ENCODE results near the gene EPHA6. TPM values are rescaled to one million over a fixed set of nuclear protein-coding genes. Genes with fewer than 3 reads are reported as not detected.

The EPHA6 gene
- total RNA-seq, 1 donor, result not detected

GRCh38 chr3:97347780-97348179 is 533.4 kb downstream of the EPHA6 start:
- DNase-seq (ENCODE audit: low read depth), result no peak
- no peak overlapping the region for H3K4me3 ChIP-seq (ENCODE audit: low read depth, low read length)
- TF ChIP-seq CTCF (IDR thresholded peaks at IDR 0.05; ENCODE audit: insufficient read depth, low read length), result no peak

- H3K4me3 ChIP-seq (ENCODE audit: low read depth, low read length), result no peak overlapping the region
- no peak for DNase-seq (ENCODE audit: low read depth)
- no peak for TF ChIP-seq CTCF (IDR thresholded peaks at IDR 0.05; ENCODE audit: insufficient read depth, low read length)
These were observed 536.6 kb downstream of the EPHA6 start for GRCh38 chr3:97350971-97351370.

DNA sequence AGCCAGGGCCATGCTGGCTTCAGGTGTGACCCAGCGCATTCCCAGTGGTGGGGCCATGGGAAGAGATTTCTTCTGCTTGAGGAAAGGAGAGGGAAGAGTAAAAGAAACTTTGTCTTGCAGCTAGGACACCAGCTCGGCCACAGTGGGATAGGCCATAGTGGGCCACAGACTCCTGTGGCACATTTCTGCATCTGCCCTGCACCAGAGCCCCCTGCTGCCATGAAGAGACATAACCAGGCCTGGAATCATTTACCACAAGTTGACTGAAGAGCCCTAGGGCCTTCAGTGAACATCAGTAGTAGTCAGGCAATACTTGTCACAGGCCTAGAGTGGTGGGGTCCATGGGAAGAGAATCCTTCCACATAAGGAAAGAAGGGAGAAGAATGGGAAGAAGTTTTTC is 538.8 kb downstream of the EPHA6 start:
- DNase-seq (ENCODE audit: low read depth), result no peak
- TF ChIP-seq CTCF (IDR thresholded peaks at IDR 0.05; ENCODE audit: insufficient read depth, low read length), result no peak
- no peak overlapping the region for H3K4me3 ChIP-seq (ENCODE audit: low read depth, low read length)

DNA sequence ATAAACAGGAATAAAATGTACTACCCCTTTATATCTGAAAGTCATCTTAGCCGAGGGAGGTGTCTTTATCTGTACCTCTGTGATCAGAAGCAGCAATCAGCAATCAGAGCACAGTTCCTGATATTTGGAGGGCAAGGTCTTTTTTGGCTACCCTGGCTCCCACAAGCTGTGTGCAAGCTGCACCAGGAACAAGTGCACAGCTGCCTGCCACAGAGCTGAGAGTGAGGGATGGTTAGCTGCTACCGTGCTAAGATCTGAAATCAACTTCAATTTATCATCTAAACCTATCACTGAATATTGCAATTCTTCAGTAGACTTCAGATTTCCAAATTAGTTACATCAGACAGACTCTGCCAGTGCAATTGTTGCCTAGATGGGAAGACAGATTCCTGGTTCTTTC is 545.6 kb downstream of the EPHA6 start:
- TF ChIP-seq CTCF (IDR thresholded peaks at IDR 0.05; ENCODE audit: insufficient read depth, low read length), result no peak
- no peak overlapping the region for H3K4me3 ChIP-seq (ENCODE audit: low read depth, low read length)
- no peak for DNase-seq (ENCODE audit: low read depth)

DNA sequence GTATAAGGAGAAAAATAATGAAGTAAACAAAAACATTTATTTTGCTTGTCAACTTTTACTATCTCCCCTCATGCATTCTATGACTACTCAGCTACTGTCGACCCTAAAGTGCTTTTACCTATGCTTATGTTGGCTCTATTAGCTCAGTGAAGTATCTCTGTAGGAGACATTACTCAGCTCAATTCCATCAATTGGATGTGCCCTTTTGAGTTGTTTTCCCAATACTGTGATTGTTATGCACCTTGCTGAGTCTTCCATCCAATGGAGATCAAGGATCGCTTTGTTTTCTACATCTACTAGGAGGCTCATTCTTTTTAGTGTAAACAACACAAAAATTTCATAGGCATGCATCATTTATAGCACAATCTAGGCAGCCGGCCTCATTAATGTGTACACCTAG is 546.4 kb downstream of the EPHA6 start:
- H3K4me3 ChIP-seq (ENCODE audit: low read depth, low read length), result no peak overlapping the region

GRCh38 chr3:97384583-97384982 is 570.2 kb downstream of the EPHA6 start:
- TF ChIP-seq CTCF (IDR thresholded peaks at IDR 0.05; ENCODE audit: insufficient read depth, low read length), result no peak
- DNase-seq (ENCODE audit: low read depth), result no peak

More for the DNA sequence above, 546.4 kb downstream of the EPHA6 start:
- no peak for DNase-seq (ENCODE audit: low read depth)
- TF ChIP-seq CTCF (IDR thresholded peaks at IDR 0.05; ENCODE audit: insufficient read depth, low read length), result no peak

DNA sequence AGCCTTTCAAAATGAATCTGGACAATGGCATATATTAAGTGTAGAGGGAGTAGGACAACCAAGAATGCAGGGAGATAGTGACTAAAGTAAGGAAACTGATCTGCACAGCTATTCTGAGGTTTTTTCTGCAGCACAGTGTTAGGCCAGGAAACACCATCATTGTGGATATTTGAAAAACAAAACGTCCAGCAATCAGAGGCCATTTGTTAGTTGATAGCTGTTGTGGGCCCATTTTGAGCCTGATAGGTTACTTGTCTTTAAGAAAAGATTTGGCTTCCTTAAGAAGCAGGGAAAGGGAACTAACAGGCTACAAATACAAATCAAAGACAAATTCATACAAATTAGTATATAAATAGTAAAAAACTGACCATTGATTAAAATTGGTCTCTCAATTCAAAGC is 574.4 kb downstream of the EPHA6 start:
- no peak for TF ChIP-seq CTCF (IDR thresholded peaks at IDR 0.05; ENCODE audit: insufficient read depth, low read length)
- H3K4me3 ChIP-seq (ENCODE audit: low read depth, low read length), result no peak overlapping the region
- DNase-seq (ENCODE audit: low read depth), result no peak

More at GRCh38 chr3:97384583-97384982, 570.2 kb downstream of the EPHA6 start:
- H3K4me3 ChIP-seq (ENCODE audit: low read depth, low read length), result no peak overlapping the region
